NCI-H82 treated with DMSO at 0.1 percent for 48 hours (cell line): Measurements from ENCODE around the gene MAFB.
A peak's percentile ranks its signal among the peaks of the same experiment; 100 is the strongest.

Experiments used
- DNase-seq: peaks from one replicate; lab custom pipeline; 2025; ENCODE audit not compliant: unreplicated experiment; lab: John Stamatoyannopoulos, UW

The MAFB gene

GRCh38 chr20:40703975-40704530 lies 15.0 kb upstream of the MAFB start:
- DNase-seq: no peak

GRCh38 chr20:40702504-40702903 lies 13.5 kb upstream of the MAFB start:
- no peak for DNase-seq

- no peak for DNase-seq
Measured at GRCh38 chr20:40698744-40699143, 9.7 kb upstream of the MAFB start.

DNA sequence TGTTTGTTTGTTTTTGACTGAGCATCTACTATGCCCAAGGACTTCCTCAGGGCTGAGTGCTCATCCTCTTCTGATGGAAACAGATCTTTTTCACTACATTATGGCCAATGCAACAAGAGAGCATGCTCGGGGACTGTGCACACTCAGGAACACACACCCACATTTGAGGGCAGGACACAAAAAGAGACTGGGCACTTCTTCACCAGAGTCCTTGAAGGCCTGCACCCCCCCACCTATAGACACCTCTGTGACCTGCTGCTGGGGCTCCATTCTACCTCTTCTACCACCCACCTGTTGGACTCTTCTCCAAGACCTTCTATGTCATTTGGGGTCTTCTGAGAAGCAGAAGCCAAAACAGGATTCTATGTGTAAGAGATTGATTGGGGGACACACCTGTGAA lies 9.2 kb upstream of the MAFB start:
- DNase-seq: no peak

GRCh38 chr20:40697541-40697940 lies 8.5 kb upstream of the MAFB start:
- DNase-seq: no peak

GRCh38 chr20:40695214-40695613 lies 6.2 kb upstream of the MAFB start:
- no peak for DNase-seq

- DNase-seq: no peak
Measured at GRCh38 chr20:40694246-40694645, 5.2 kb upstream of the MAFB start.

DNA sequence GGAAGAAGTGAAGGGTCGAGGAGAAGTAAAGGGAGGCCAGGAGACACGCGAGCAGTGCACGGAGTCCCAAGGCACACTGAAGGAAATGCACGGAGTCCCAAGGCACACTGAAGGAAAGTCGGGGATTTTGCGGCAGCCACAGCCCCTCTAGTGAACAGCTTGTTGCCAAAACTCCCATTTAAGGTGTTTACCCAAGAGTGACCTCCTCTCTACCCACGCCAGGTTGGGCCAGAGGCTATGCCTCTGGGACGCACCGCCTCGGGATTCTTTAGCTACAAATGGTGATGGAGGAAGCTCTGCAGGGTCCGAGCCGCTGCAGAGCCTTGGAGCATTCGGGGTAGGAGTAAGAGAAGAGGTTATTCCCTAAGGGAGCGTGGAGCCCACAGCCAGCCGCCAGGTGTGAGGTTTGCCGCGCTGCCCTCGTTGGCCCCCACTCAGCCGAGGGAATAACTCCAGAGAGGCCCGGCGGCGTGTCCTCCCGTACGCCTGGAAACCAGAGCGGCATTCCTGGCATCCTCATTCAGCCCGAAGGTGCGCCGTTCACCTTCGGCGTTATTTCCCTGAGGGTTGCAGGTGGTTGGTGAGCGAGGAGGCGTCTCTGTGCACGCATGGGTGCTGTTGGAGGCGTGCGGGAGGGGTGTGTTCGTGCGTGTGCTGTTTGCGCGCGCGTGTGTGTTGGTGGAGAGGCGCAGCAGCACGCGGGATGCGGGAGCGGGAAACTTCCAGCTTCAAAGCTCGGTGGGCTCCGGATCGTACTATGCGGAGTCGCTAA lies 3.4 kb upstream of the MAFB start:
- DNase-seq: no peak

- no peak for DNase-seq
Measured at GRCh38 chr20:40691566-40692239, 2.7 kb upstream of the MAFB start.

- no peak for DNase-seq
Measured at GRCh38 chr20:40690836-40691565, 2.0 kb upstream of the MAFB start.

DNA sequence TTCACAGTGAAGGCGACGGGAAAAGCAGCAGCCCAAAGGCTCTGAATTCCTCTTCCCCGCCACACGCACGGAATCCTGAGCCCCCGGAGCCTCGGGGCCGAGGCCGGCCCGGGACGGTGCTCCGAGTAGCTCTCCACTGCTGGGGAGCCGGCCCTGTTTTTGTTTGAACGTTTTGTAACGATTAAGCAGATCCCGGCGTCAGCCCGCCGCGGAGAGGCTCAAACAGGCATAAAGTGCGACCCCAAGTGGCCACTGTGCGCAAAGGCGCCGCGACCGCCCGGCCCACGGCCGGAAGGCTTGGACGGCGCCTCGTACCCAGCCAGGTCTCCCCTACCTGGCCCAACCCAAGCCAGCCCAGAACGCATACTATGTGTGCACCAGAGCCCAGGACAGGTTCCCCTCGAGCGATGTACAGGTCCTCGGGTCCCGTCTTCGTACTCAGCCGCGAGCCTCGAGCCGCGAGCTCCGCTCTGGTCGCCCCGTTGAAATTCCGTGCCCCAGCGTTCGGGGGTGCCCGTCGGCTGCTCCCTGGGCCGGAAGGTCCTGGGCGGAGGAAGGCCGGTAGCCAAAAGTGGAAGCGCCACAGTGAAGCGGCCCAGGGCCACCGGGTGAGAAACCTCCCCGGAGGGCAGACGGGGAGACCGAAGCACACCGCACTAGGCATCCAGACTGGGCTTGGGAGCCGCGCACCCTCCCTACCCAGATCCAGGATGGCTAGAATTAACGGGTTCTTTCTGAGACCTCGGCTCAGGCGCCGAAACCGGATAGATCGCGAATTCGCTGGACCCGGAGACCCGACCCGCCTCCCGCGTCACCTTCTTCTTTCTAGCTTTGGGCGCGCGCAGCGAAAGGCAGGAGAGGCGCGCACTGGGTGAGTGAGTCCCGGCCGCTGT lies 1.2 kb upstream of the MAFB start:
- peak; percentile 3 for DNase-seq

- DNase-seq: no peak
Measured at GRCh38 chr20:40688129-40689099, 622 bp downstream of the MAFB start.

GRCh38 chr20:40687384-40688128 lies 1.5 kb downstream of the MAFB start:
- no peak for DNase-seq

- no peak for DNase-seq
Measured at GRCh38 chr20:40686893-40687292, 2.1 kb downstream of the MAFB start.

GRCh38 chr20:40686434-40686882 lies 2.6 kb downstream of the MAFB start:
- no peak for DNase-seq

DNA sequence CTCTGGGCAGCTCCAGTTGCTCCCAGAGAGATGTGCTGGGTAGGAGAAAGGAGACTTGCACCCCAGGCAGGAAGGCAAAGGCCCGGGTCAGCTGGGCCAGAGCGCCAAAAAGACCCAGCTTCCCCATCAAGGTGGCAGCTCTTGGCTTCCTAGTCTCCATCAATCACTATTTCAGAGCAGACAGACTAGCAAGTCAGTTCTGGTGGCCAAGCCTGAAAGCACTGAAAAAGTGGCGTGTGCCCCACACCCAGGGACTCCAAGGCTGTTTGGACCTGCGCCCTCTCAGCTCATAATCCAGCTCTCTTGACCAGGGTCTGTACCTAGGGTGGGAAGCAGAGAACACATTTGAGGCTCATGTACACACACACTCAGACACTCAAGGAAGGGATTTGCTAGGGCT lies 3.7 kb downstream of the MAFB start:
- DNase-seq: no peak

DNA sequence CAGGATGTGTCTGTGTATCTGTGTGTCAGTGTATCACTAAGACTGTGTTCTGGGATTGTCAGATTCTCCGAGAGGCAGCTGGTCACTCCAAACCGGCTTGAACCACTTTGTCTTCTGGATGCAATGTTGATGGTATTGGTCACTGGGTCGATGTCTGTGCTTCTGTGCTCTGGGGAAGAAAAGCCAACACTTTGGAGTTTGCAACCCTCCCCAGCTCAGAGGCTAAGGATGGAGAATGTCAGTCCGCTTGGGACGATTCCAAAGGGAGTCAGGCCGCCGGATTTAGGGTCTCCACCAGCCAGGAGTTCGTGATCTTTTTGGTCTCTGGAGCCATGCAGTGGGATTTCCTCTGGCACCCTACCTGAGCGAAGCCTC lies 5.2 kb downstream of the MAFB start:
- DNase-seq: no peak

DNA sequence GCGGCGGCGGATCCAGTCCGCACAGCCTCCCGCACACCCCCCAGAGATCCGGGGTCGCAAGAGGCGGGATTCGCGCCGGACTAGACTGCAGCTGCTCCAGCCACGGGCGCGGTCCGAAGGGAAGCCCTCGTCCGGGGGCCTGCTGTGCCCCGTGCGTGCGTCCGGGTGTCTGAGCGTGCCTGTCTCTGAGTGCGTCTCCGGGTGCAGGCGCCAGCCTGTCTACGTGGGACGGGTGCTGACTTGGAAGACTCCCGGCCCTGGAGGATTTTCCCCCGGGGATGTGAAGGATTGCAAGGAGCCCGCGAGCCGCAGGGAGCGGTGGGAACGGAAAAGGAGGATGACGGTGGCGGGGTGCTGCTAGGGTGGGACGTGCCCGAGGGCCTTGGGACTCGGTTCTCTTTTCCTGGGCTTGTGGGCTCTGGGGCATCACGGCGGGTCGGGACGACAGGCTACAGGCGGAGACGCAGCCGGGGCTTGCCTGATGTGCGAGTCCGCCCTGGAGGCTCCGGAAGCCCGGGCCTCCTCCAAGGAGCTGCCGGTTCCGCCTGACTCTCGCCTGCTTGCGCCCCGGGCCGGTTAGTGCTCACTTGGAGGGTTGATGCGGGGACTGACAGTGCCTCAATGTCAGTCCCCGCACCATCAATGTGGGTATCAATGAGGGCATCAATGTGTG lies 5.7 kb downstream of the MAFB start:
- no peak for DNase-seq
